ENCODE data around the gene ANKRD44.

Gene ANKRD44

DNA sequence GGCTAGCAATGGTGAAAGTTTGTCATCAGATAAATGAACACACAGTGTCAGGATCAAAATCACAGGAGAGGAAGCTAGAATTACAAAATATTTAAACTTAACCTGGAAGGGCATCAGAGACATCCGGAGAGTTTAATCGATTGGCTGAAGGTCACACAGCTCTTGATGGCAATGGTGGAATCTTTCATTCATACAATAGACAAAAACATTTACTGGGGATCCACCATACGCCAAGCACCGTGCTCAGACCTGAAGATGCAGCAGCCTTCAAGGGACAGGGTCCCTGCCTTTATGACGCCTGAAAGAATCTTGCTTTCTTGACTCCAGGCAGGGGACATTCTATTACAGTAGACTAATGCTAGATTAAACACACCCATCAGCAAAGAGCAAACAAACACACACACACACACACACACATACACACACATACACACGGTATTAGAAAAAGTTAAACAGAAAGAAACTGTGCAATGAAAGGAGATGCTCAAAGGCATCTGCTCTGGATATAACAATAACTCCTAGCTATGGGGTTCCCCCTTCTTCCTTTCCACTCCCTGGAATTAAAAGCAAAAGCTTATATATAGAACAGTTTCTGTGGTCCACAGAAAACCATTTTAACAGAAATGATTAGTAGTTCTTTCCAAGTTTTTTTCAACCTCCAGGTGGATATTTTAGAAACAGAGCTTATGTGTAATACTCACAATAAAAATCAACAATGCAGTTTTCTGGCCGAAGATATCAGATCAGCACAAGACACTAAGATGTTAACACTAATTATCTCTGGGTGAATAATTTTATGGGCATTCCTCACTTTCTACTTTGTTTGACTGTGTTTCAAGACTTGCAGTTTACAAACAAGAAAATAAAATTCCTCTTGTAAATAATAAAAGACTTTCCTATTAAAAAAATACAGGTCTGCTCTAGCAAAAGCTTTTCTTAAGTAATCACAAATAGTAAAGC, 151.7 kb downstream of the ANKRD44 start:
- Histone ChIP-seq H3K9me3 (ENCODE audit: control insufficient read depth, insufficient read depth, low read length) (no peaks in the 10 kb centered on the region), H3K9ac (ENCODE audit: low read depth, low read length) (no peak overlapping the region), H3K27me3 (ENCODE audit: control insufficient read depth, insufficient read depth, low read length) (peaks cover 2% of the 10 kb centered on the region), H3K4me3 (ENCODE audit: low read depth, low read length) (no peak overlapping the region), H3K36me3 (ENCODE audit: control insufficient read depth, insufficient read depth, low read length) (no peaks in the 10 kb centered on the region), H3K4me1 (ENCODE audit: control insufficient read depth, insufficient read depth, low read length) (no peaks in the 10 kb centered on the region)

GRCh38 chr2:197157879-197158537, 152.6 kb downstream of the ANKRD44 start:
- peaks cover under 1% of the 10 kb centered on the region for H3K27me3 ChIP-seq (ENCODE audit: control insufficient read depth, insufficient read depth, low read length)
- H3K9ac ChIP-seq (ENCODE audit: low read depth, low read length), result no peak overlapping the region
- H3K36me3 ChIP-seq (ENCODE audit: control insufficient read depth, insufficient read depth, low read length), result no peaks in the 10 kb centered on the region
- H3K4me3 ChIP-seq (ENCODE audit: low read depth, low read length), result no peak overlapping the region
- H3K9me3 ChIP-seq (ENCODE audit: control insufficient read depth, insufficient read depth, low read length), result no peaks in the 10 kb centered on the region
- no peaks in the 10 kb centered on the region for H3K4me1 ChIP-seq (ENCODE audit: control insufficient read depth, insufficient read depth, low read length)

GRCh38 chr2:197156771-197157170, 153.8 kb downstream of the ANKRD44 start:
- Histone ChIP-seq H3K9me3 (ENCODE audit: control insufficient read depth, insufficient read depth, low read length) (no peaks in the 10 kb centered on the region), H3K4me1 (ENCODE audit: control insufficient read depth, insufficient read depth, low read length) (no peaks in the 10 kb centered on the region), H3K4me3 (ENCODE audit: low read depth, low read length) (no peak overlapping the region), H3K36me3 (ENCODE audit: control insufficient read depth, insufficient read depth, low read length) (no peaks in the 10 kb centered on the region), H3K27me3 (ENCODE audit: control insufficient read depth, insufficient read depth, low read length) (no peaks in the 10 kb centered on the region), H3K9ac (ENCODE audit: low read depth, low read length) (no peak overlapping the region)

DNA sequence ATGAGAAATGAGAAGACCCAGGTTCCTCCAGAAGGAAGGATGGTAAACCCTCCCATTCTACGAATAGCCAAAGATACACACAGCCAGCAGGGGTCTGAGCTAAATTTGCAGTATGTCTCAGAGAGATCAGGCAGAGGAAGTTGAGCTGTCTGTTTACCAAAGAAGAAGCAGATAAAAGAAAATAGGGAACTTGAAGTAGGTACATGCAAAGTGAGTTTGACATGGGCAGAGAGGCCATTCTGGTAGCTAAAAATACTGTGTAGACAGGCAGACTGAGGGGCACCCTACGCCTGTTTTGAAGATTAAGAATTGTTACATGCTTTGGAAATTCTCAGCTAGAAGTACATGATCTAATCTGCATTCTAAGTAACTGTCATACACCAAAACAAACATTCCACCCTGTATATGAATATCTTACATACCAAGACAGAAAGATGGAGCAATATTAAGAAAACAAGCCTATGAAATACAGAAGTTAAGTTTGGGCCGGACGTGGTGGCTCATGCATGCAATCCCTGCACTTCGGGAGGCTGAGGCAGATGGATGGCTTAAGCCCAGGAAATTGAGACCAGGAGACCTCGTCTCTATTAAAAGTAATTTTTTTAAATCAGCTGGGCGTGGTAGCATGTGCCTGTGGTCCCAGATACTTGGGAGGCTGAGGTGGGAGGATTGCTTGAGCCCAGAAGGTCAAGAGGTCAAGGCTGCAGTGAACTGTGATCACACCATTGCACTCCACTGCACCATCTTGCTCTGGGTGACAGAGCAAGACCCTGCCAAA, 157.9 kb downstream of the ANKRD44 start:
- H3K9me3 ChIP-seq (ENCODE audit: control insufficient read depth, insufficient read depth, low read length), result no peaks in the 10 kb centered on the region
- H3K27me3 ChIP-seq (ENCODE audit: control insufficient read depth, insufficient read depth, low read length), result no peaks in the 10 kb centered on the region
- no peak overlapping the region for H3K9ac ChIP-seq (ENCODE audit: low read depth, low read length)
- H3K4me3 ChIP-seq (ENCODE audit: low read depth, low read length), result no peak overlapping the region
- H3K4me1 ChIP-seq (ENCODE audit: control insufficient read depth, insufficient read depth, low read length), result no peaks in the 10 kb centered on the region
- no peaks in the 10 kb centered on the region for H3K36me3 ChIP-seq (ENCODE audit: control insufficient read depth, insufficient read depth, low read length)

- no peaks in the 10 kb centered on the region for H3K9me3 ChIP-seq (ENCODE audit: control insufficient read depth, insufficient read depth, low read length)
- no peaks in the 10 kb centered on the region for H3K4me1 ChIP-seq (ENCODE audit: control insufficient read depth, insufficient read depth, low read length)
- no peaks in the 10 kb centered on the region for H3K36me3 ChIP-seq (ENCODE audit: control insufficient read depth, insufficient read depth, low read length)
- no peak overlapping the region for H3K9ac ChIP-seq (ENCODE audit: low read depth, low read length)
- H3K27me3 ChIP-seq (ENCODE audit: control insufficient read depth, insufficient read depth, low read length), result no peaks in the 10 kb centered on the region
- H3K4me3 ChIP-seq (ENCODE audit: low read depth, low read length), result no peak overlapping the region
These were observed 161.0 kb downstream of the ANKRD44 start for GRCh38 chr2:197149546-197149945.

DNA sequence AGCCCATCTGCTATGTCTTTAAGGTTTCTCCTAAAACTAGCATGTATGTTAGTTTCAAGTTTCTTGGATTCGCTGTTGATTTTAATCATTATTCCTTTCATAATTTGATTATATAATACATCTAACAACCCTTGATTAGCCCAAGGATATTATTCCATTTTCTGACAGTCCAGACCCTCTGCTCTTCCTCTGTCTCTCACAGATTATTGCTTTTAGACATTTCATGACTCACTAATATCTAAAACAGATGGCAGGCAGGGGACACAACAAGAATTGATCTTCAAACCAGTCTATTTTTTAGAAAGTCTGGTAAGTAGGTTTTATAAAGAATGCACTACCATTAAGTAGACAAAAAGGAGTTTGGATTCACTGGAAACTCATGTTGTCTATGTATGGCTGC, 162.2 kb downstream of the ANKRD44 start:
- H3K27me3 ChIP-seq (ENCODE audit: control insufficient read depth, insufficient read depth, low read length), result no peaks in the 10 kb centered on the region
- H3K4me1 ChIP-seq (ENCODE audit: control insufficient read depth, insufficient read depth, low read length), result no peaks in the 10 kb centered on the region
- H3K9ac ChIP-seq (ENCODE audit: low read depth, low read length), result no peak overlapping the region
- no peaks in the 10 kb centered on the region for H3K36me3 ChIP-seq (ENCODE audit: control insufficient read depth, insufficient read depth, low read length)
- H3K9me3 ChIP-seq (ENCODE audit: control insufficient read depth, insufficient read depth, low read length), result no peaks in the 10 kb centered on the region
- H3K4me3 ChIP-seq (ENCODE audit: low read depth, low read length), result no peak overlapping the region

DNA sequence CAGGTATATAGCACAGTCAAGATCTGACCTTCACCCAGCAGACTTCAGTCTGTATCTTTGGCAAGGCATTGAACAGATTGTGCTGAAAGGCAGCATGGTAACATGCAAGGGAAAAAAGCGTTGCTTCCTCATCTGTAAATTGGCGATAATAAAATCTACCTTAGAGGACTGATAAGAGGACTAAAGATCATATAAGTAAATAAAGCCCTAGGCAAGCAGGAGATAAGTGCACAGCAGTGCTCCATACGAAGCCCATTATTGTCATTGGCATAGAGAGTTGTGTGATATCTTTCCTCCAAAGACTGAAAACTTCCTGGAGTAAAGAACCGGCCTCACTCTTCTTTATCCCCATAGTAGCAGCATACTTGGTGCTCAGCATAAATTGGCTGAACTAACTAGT, 162.6 kb downstream of the ANKRD44 start:
- H3K9ac ChIP-seq (ENCODE audit: low read depth, low read length), result no peak overlapping the region
- no peaks in the 10 kb centered on the region for H3K9me3 ChIP-seq (ENCODE audit: control insufficient read depth, insufficient read depth, low read length)
- H3K36me3 ChIP-seq (ENCODE audit: control insufficient read depth, insufficient read depth, low read length), result no peaks in the 10 kb centered on the region
- no peaks in the 10 kb centered on the region for H3K4me1 ChIP-seq (ENCODE audit: control insufficient read depth, insufficient read depth, low read length)
- no peak overlapping the region for H3K4me3 ChIP-seq (ENCODE audit: low read depth, low read length)
- H3K27me3 ChIP-seq (ENCODE audit: control insufficient read depth, insufficient read depth, low read length), result no peaks in the 10 kb centered on the region

GRCh38 chr2:197146995-197147394, 163.6 kb downstream of the ANKRD44 start:
- H3K27me3 ChIP-seq (ENCODE audit: control insufficient read depth, insufficient read depth, low read length), result no peaks in the 10 kb centered on the region
- H3K36me3 ChIP-seq (ENCODE audit: control insufficient read depth, insufficient read depth, low read length), result no peaks in the 10 kb centered on the region
- no peak overlapping the region for H3K4me3 ChIP-seq (ENCODE audit: low read depth, low read length)
- no peaks in the 10 kb centered on the region for H3K9me3 ChIP-seq (ENCODE audit: control insufficient read depth, insufficient read depth, low read length)
- no peaks in the 10 kb centered on the region for H3K4me1 ChIP-seq (ENCODE audit: control insufficient read depth, insufficient read depth, low read length)
- H3K9ac ChIP-seq (ENCODE audit: low read depth, low read length), result no peak overlapping the region

GRCh38 chr2:197145471-197146056, 165.0 kb downstream of the ANKRD44 start:
- H3K36me3 ChIP-seq (ENCODE audit: control insufficient read depth, insufficient read depth, low read length), result no peaks in the 10 kb centered on the region
- H3K4me1 ChIP-seq (ENCODE audit: control insufficient read depth, insufficient read depth, low read length), result no peaks in the 10 kb centered on the region
- H3K4me3 ChIP-seq (ENCODE audit: low read depth, low read length), result no peak overlapping the region
- no peaks in the 10 kb centered on the region for H3K27me3 ChIP-seq (ENCODE audit: control insufficient read depth, insufficient read depth, low read length)
- no peak overlapping the region for H3K9ac ChIP-seq (ENCODE audit: low read depth, low read length)
- H3K9me3 ChIP-seq (ENCODE audit: control insufficient read depth, insufficient read depth, low read length), result no peaks in the 10 kb centered on the region

DNA sequence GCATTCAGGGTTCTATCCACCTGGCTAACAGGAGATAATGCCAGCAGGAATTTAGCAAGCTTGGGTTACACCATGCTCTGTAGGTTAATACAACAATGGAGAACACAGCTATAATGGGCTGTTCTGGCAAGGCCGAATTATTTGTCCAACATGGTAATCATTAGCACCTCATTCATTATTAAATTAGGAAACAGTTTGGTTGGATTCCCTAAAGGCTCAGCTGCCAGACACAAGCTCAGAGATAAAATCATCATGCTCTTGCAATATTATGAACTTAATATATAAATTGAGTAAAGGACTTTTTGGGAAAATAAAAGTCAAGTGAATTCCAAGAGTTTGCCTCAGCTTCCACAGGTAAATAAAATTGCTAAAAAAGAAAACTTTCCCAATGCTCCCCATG, 166.4 kb downstream of the ANKRD44 start:
- Histone ChIP-seq H3K9ac (ENCODE audit: low read depth, low read length) (no peak overlapping the region), H3K36me3 (ENCODE audit: control insufficient read depth, insufficient read depth, low read length) (no peaks in the 10 kb centered on the region), H3K9me3 (ENCODE audit: control insufficient read depth, insufficient read depth, low read length) (no peaks in the 10 kb centered on the region), H3K4me1 (ENCODE audit: control insufficient read depth, insufficient read depth, low read length) (no peaks in the 10 kb centered on the region), H3K4me3 (ENCODE audit: low read depth, low read length) (no peak overlapping the region), H3K27me3 (ENCODE audit: control insufficient read depth, insufficient read depth, low read length) (no peaks in the 10 kb centered on the region)

- H3K9ac ChIP-seq (ENCODE audit: low read depth, low read length), result no peak overlapping the region
These were observed 168.7 kb downstream of the ANKRD44 start for GRCh38 chr2:197141702-197142473.

More at GRCh38 chr2:197141702-197142473, 168.7 kb downstream of the ANKRD44 start:
- H3K36me3 ChIP-seq (ENCODE audit: control insufficient read depth, insufficient read depth, low read length), result no peaks in the 10 kb centered on the region
- no peak overlapping the region for H3K4me3 ChIP-seq (ENCODE audit: low read depth, low read length)
- H3K4me1 ChIP-seq (ENCODE audit: control insufficient read depth, insufficient read depth, low read length), result no peaks in the 10 kb centered on the region
- H3K9me3 ChIP-seq (ENCODE audit: control insufficient read depth, insufficient read depth, low read length), result no peaks in the 10 kb centered on the region
- no peaks in the 10 kb centered on the region for H3K27me3 ChIP-seq (ENCODE audit: control insufficient read depth, insufficient read depth, low read length)

Measured in iPS-15b (cell line).